Activated naive CD8-positive, alpha-beta T cell (primary cell): Measurements from ENCODE around the gene PRXL2A.

Source experiments
- H3K27ac Mint-ChIP-seq: one replicate; pipeline ENCODE4 v1.8.0; 2021; ENCODE audit warnings: mixed read lengths
- H3K27me3 Mint-ChIP-seq: one replicate; pipeline ENCODE4 v1.8.0; 2021; ENCODE audit warnings: mixed read lengths
- H3K36me3 Mint-ChIP-seq: one replicate; pipeline ENCODE4 v1.8.0; 2021; ENCODE audit warnings: mixed read lengths
- H3K4me1 Mint-ChIP-seq: one replicate; pipeline ENCODE4 v1.8.0; 2021; ENCODE audit warnings: low read depth, mixed read lengths
- H3K4me3 Mint-ChIP-seq: one replicate; pipeline ENCODE4 v1.8.0; 2021; ENCODE audit warnings: mild to moderate bottlenecking, mixed read lengths
- H3K9me3 Mint-ChIP-seq: one replicate; pipeline ENCODE4 v1.8.0; 2021; ENCODE audit warnings: low read depth, mixed read lengths

PRXL2A gene

GRCh38 chr10:80405035-80405434, 3.3 kb upstream of the PRXL2A start:
- Mint-ChIP-seq H3K4me1 (peaks cover 15% of the 10 kb centered on the region), H3K36me3 (no peaks in the 10 kb centered on the region), H3K4me3 (no peak overlapping the region), H3K27ac (no peak overlapping the region), H3K27me3 (no peaks in the 10 kb centered on the region), H3K9me3 (no peaks in the 10 kb centered on the region)

DNA sequence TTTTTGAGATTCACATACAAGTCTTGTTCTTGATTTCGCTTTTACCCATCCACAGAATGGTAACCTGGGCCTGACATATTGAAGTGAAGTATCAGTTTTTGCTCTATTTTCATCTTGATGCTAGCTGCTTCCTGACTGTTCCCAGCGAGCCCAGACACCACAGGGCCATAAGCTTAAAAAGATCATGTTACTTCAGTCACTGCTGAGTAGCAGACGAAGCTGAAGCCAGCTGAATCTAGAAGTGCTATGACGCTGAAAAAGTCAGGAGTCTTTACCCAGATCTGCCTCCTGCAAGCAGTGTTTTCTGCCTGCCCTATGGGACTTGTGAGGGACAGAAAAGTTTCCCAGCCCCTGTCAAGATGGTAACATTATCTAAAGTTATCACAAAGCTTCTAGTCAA, 2.7 kb upstream of the PRXL2A start:
- Mint-ChIP-seq H3K4me3 (no peak overlapping the region), H3K4me1 (peaks cover 18% of the 10 kb centered on the region), H3K9me3 (no peaks in the 10 kb centered on the region), H3K27ac (no peak overlapping the region), H3K36me3 (no peaks in the 10 kb centered on the region), H3K27me3 (no peaks in the 10 kb centered on the region)

DNA sequence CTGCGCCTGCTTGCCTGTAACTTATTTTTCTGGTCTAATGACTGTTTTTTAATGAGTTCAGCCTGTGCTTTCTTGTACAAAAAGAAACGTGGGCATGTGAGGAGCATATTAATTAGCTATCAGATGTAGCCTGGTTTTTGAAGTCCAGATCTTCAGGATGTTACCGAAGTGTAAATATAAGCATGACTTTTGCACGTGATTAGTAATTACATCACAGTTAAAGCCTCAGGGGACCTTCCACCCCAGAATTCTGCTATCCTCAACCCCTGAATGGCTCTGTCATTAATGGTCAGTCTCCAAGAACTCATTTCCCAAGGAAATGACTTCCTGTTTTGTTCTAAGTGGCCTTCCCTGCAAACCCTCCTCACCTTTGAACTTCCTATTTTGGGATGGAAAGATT, 2.1 kb upstream of the PRXL2A start:
- H3K9me3 Mint-ChIP-seq = no peaks in the 10 kb centered on the region
- peaks cover 22% of the 10 kb centered on the region for H3K4me1 Mint-ChIP-seq
- no peak overlapping the region for H3K4me3 Mint-ChIP-seq
- H3K36me3 Mint-ChIP-seq = no peaks in the 10 kb centered on the region
- H3K27ac Mint-ChIP-seq = no peak overlapping the region
- H3K27me3 Mint-ChIP-seq = no peaks in the 10 kb centered on the region

- Mint-ChIP-seq H3K27me3 (no peaks in the 10 kb centered on the region), H3K27ac (peak overlapping the region; percentile 97), H3K9me3 (no peaks in the 10 kb centered on the region), H3K36me3 (no peaks in the 10 kb centered on the region), H3K4me3 (peak overlapping the region; percentile 91), H3K4me1 (peaks cover 28% of the 10 kb centered on the region)
Measured at GRCh38 chr10:80407812-80408241, 524 bp upstream of the PRXL2A start.

GRCh38 chr10:80409121-80409520, 770 bp downstream of the PRXL2A start:
- Mint-ChIP-seq H3K27ac (peak overlapping the region; percentile 28), H3K9me3 (no peaks in the 10 kb centered on the region), H3K4me3 (peak overlapping the region; percentile 91), H3K36me3 (no peaks in the 10 kb centered on the region), H3K4me1 (peaks cover 38% of the 10 kb centered on the region), H3K27me3 (no peaks in the 10 kb centered on the region)

DNA sequence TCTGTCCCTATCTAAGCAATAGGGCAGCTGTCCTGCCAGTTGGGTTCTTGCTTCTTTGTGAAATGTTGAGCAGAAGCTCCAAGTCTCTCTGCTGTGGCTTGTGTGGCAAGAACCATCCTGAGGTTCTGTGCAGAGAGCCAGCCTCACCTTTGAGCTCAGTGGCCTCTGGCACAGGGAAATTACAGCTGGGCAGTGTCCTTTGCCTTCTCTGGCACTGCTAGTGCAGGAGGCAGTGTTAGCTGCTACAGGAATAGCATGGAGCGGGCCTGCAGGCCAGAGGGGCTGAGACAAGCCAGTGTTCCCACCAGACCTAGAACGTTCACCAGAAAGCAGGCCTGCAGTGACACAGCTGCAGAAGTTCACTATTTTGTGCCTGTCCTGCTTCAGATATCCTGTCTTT, 1.8 kb downstream of the PRXL2A start:
- H3K27ac Mint-ChIP-seq = no peak overlapping the region
- H3K36me3 Mint-ChIP-seq = no peaks in the 10 kb centered on the region
- peak overlapping the region; percentile 91 for H3K4me3 Mint-ChIP-seq

DNA sequence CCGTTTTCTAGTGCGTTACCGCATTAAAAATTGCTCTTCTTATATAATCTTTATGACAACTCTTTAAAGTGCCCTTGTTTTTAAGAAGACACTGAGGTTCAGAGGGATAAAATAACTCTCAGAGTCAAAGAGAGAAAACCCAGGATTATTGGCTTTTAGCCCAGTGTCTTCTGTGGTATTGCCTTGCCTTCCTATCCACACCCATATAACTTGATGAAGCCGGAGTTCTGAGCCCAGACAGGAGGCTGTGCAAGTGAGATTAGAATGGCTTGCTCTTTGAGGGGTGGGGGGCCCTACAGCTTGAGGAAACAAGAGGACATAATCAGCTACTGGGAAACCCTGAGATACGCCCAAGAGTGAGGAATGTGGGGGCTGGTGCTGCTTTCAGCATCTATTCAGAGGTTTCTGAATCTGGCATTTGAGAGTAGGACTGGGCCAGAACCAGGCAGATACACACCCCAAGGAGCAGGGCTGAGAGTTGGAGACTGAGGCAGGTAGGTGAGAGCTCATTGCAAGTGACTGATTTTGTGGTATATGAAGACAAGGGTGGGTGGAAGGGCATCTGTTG, 2.3 kb downstream of the PRXL2A start:
- Mint-ChIP-seq H3K4me3 (peak overlapping the region; percentile 2), H3K27me3 (no peaks in the 10 kb centered on the region), H3K27ac (no peak overlapping the region), H3K36me3 (no peaks in the 10 kb centered on the region), H3K4me1 (peaks cover 38% of the 10 kb centered on the region), H3K9me3 (no peaks in the 10 kb centered on the region)

More for the DNA sequence above, 1.8 kb downstream of the PRXL2A start:
- H3K4me1 Mint-ChIP-seq = peaks cover 38% of the 10 kb centered on the region
- no peaks in the 10 kb centered on the region for H3K27me3 Mint-ChIP-seq
- no peaks in the 10 kb centered on the region for H3K9me3 Mint-ChIP-seq

GRCh38 chr10:80411267-80411668, 2.9 kb downstream of the PRXL2A start:
- H3K36me3 Mint-ChIP-seq = no peaks in the 10 kb centered on the region
- no peaks in the 10 kb centered on the region for H3K27me3 Mint-ChIP-seq
- H3K9me3 Mint-ChIP-seq = no peaks in the 10 kb centered on the region
- no peak overlapping the region for H3K27ac Mint-ChIP-seq
- no peak overlapping the region for H3K4me3 Mint-ChIP-seq
- peaks cover 40% of the 10 kb centered on the region for H3K4me1 Mint-ChIP-seq

DNA sequence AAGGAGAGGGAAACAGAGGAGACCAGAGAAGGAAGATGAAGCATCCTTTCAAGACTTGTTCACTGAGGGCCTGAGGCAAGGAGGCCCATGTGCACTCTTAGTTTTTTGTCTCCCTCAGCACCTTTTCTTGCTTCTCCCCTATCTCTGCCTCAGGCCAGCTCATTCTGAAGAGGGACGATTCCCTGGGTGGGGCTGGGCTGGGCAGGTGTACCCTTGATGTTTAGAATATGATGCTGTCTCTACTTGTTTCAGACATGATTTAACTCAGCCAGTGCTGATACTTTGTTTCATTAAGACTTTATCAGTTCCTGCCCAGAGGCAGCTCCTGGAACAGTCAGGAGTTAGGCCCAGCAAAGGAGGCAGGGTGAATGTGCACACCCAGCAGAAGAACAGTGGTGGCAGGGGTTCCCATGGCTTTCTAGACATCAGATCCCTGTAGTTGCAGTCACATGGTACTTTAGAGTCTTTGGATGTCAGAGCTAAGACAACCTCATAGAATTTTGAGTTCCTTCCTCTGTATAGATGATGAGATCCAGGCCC, 3.4 kb downstream of the PRXL2A start:
- H3K4me1 Mint-ChIP-seq = peaks cover 41% of the 10 kb centered on the region
- H3K36me3 Mint-ChIP-seq = no peaks in the 10 kb centered on the region
- no peak overlapping the region for H3K27ac Mint-ChIP-seq
- no peak overlapping the region for H3K4me3 Mint-ChIP-seq
- no peaks in the 10 kb centered on the region for H3K9me3 Mint-ChIP-seq
- H3K27me3 Mint-ChIP-seq = no peaks in the 10 kb centered on the region

DNA sequence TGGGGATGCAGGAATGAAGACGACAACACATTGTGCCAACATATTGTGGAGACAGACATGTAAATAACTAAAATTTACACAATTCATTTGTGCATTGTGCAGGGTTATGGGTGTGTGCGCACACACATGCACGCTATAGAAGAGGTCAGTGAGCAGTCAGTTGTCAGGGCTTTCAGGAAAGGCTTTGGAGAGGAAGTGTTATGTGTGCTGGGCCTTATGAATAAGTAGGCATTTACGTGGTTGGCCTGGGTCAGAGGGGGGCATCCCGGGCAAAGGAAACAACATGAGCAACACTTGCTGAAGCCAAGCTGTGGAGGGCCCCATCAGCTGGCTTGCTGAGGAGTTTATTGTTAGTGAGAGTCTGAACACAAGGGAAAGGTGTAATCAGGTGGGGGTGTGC, 4.1 kb downstream of the PRXL2A start:
- no peak overlapping the region for H3K27ac Mint-ChIP-seq
- no peaks in the 10 kb centered on the region for H3K36me3 Mint-ChIP-seq
- H3K4me3 Mint-ChIP-seq = no peak overlapping the region
- H3K9me3 Mint-ChIP-seq = no peaks in the 10 kb centered on the region
- no peaks in the 10 kb centered on the region for H3K27me3 Mint-ChIP-seq
- peaks cover 39% of the 10 kb centered on the region for H3K4me1 Mint-ChIP-seq

GRCh38 chr10:80413271-80413996, 5.1 kb downstream of the PRXL2A start:
- Mint-ChIP-seq H3K36me3 (no peaks in the 10 kb centered on the region), H3K27ac (peak overlapping the region; percentile 43), H3K9me3 (no peaks in the 10 kb centered on the region), H3K4me3 (peak overlapping the region; percentile 36), H3K4me1 (peaks cover 34% of the 10 kb centered on the region), H3K27me3 (no peaks in the 10 kb centered on the region)

DNA sequence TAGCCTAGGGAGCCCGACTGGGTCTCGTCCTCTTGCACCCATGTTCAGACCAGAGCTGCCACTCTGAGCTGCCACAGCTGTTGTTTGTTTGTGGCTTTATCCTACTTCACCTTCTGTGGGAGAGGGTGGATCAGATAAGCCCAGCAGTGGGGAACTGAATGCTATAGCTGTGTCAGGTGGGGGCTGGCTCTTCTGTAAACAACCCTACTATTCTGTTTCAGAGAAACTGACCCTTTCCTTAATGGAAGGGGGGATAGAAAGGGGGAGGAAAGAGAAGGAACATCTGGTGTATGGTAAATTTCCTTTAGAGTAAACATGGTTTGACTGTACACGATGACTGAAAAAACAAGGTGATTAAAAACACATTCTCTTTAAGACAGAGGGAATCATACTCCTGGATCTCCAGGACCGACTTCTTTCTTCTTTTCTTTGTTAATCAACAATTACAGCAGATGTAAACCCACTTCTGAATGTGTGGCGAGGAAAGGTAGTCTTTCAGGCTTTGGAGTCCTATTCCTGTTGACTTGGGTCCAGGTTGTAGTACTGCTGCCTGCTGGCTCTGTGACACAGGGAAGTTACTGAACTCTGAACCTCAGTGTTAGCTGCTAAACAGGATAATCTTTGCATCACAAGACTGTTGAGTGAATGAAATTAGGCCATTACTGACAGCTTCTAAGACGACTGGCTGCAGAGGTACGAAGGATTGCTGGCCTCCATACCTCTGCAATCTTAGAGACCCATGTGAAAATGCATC, 6.0 kb downstream of the PRXL2A start:
- Mint-ChIP-seq H3K27me3 (no peaks in the 10 kb centered on the region), H3K27ac (no peak overlapping the region), H3K4me3 (no peak overlapping the region), H3K4me1 (peaks cover 31% of the 10 kb centered on the region), H3K36me3 (no peaks in the 10 kb centered on the region), H3K9me3 (no peaks in the 10 kb centered on the region)

DNA sequence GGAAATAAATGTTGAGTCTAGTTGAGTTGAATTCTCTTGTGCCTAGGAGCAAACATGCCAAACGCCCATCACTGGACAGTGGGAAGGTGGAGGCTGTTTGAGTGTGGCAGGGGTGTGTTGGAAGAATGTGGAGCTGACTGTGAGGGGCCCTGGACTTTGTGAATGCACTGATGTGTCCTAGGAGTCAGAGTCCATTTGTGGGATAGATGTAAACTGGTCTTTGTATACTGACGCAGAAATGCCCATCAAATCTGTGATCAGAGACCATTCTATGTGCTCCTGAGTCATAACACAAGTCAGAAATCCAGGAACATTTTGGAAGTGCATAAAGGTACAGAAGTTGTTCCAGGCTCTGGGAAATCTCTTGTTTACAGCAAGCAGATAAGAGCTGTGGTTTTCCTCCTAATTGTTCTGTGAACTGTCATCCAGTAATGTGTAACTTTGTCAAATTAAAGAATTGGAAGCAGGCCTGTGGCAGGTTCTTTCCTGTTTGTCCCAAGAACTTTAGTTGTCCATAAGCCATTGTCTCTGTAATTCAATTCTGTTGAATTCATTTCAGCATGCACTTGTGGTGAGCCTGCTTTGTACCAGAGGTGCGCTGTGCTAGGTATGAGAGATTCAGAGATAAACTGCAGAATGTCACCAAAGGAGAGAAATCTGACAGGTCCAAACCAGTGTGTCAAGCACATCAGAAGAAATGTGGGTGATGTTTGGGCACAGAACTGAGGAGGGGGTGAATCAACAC, 7.6 kb downstream of the PRXL2A start:
- H3K36me3 Mint-ChIP-seq = no peaks in the 10 kb centered on the region
- H3K4me1 Mint-ChIP-seq = peaks cover 20% of the 10 kb centered on the region
- no peak overlapping the region for H3K27ac Mint-ChIP-seq
- H3K9me3 Mint-ChIP-seq = no peaks in the 10 kb centered on the region
- H3K27me3 Mint-ChIP-seq = no peaks in the 10 kb centered on the region
- no peak overlapping the region for H3K4me3 Mint-ChIP-seq

DNA sequence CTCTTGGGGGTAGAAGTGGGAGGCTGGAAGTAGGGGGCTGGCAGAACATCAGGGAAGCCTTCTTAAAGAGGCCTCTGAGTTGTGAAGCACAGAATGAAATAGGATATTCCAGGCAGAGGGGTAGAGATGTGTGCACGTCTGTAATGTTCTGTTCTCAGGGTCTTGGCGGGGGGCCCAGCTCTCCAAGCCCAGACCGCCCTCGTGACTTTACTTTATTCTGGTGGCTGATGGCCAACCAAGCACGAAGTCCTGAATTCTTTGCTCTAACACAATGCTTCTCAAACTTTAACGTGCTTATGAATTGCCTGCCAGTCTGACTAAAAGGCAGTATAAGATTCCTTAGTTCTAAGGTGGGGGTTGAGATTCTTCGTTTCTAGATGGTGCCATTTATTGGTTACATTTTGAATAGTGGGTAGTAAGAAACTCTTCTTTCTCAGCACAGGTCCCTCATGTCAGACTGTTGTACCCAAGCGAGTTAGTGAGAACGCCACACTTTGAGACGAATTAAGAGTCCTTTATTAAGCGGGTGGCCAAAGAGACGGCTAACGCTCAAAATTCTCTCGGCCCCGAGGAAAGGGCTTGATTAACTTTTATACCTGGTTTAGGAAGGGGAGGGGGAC, 8.2 kb downstream of the PRXL2A start:
- no peak overlapping the region for H3K27ac Mint-ChIP-seq
- H3K9me3 Mint-ChIP-seq = no peaks in the 10 kb centered on the region
- H3K27me3 Mint-ChIP-seq = no peaks in the 10 kb centered on the region
- H3K4me3 Mint-ChIP-seq = no peak overlapping the region
- H3K36me3 Mint-ChIP-seq = no peaks in the 10 kb centered on the region
- H3K4me1 Mint-ChIP-seq = peaks cover 18% of the 10 kb centered on the region
